GM10266 (cell line): Measurements from ENCODE around the gene CYBA.

Source experiments
- DNase-seq: peaks from one replicate; pipeline ENCODE4 v3.0.0; 2012; ENCODE audit errors: extremely low spot score
- TF ChIP-seq, protein P1 (sequence below): IDR thresholded peaks from 2 replicates; pipeline ENCODE4 v1.5.1; 2012; ENCODE audit warnings: mild to moderate bottlenecking, low read depth; ENCODE audit not compliant: control insufficient read depth, insufficient read depth; ENCODE audit errors: missing control alignments

Gene CYBA

DNA sequence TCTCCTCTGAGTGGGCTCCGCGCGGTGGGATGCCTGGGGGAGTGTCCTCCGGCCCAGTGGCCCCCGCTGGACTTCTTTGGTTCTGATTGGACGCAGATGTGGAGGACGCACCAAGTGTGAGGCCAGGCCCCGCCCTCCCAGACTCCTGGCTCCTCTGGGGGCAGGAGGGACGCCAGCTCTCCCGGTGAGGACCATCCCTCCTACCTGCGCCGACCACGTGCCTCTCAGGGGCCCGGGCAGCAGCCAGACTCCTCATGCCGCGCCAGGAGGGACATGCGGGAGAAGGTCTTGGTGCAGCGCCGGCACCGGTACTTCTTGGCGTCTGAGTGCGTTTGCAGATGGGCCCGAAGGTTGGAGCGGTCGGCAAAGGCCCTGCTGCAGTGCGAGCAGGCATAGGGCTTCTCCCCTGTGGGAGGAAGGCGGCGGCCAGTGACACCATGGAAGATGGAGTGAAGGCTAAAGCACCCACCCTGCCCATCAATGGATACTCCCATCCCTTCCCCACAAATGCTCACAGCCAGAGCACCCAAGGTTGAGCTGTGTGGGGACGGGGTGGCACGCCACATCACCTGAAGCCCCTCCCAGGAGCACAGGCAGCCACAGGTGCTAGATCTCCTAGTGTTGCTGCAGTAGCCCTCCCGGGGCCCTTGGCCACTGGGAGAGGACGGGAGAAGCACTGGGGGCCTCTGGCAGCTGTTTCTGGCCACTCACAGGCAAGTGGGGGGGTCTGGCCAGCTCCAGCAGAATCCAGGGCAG, 27.5 kb upstream of the CYBA start:
- DNase-seq = no peak
- TF ChIP-seq, protein P1, sequence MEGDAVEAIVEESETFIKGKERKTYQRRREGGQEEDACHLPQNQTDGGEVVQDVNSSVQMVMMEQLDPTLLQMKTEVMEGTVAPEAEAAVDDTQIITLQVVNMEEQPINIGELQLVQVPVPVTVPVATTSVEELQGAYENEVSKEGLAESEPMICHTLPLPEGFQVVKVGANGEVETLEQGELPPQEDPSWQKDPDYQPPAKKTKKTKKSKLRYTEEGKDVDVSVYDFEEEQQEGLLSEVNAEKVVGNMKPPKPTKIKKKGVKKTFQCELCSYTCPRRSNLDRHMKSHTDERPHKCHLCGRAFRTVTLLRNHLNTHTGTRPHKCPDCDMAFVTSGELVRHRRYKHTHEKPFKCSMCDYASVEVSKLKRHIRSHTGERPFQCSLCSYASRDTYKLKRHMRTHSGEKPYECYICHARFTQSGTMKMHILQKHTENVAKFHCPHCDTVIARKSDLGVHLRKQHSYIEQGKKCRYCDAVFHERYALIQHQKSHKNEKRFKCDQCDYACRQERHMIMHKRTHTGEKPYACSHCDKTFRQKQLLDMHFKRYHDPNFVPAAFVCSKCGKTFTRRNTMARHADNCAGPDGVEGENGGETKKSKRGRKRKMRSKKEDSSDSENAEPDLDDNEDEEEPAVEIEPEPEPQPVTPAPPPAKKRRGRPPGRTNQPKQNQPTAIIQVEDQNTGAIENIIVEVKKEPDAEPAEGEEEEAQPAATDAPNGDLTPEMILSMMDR = no peak

DNA sequence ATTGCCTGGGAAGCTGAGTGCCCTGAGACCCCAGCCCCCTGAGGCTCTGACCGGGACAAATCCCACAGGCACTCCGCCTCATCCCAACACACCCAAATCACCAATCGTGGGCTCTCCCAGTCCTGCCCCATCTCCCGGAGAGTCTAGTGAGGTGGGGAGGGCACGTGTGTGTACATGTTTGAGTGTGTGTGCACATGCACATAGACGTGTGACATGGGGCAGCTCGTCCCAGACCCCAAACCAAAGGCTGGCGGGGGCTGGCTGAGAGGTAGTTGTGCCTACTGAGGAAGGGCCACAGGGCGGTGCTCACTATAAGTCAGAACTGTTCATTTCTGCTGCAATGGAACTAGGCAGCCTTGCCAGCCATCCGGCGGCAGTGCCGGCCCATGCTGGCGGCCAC, 26.9 kb upstream of the CYBA start:
- DNase-seq = no peak
- TF ChIP-seq, protein P1 = no peak

DNA sequence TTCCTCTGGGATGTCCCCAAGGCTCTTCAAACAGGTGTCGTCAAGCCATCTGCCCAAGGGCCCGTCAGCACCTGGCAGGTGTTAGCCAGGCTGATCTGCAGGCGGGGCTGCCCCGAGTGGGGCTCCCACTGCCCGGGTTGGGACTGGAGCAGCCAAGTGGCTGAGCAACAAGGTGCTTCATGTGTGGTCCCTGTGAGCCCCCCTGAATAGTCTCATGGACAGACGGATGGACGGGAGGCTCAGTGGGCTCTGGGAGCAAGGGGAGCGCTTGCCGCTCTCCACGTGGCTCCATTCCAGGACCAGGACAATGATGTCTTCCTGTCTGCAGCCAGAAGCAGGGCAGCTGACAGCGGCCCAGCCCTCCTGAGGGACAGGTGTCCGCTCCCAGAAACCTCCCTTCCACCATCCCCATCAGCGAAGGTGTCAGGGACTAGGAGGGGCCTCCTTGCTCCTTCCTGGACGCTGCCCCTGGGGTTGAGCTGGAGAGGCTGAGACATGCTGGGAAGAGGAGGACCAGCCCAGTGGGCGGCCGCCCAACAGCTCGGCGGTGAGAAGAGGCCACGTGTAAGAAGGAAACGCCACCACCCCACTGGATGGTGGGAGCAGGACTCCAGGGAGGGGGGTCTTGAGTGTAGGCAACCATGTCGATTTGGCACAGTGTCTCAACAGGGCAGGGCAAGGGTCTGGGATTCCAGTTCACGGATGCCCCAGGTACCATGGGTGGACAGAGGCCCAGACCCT, 25.8 kb upstream of the CYBA start:
- no peak for DNase-seq
- TF ChIP-seq, protein P1 = no peak

DNA sequence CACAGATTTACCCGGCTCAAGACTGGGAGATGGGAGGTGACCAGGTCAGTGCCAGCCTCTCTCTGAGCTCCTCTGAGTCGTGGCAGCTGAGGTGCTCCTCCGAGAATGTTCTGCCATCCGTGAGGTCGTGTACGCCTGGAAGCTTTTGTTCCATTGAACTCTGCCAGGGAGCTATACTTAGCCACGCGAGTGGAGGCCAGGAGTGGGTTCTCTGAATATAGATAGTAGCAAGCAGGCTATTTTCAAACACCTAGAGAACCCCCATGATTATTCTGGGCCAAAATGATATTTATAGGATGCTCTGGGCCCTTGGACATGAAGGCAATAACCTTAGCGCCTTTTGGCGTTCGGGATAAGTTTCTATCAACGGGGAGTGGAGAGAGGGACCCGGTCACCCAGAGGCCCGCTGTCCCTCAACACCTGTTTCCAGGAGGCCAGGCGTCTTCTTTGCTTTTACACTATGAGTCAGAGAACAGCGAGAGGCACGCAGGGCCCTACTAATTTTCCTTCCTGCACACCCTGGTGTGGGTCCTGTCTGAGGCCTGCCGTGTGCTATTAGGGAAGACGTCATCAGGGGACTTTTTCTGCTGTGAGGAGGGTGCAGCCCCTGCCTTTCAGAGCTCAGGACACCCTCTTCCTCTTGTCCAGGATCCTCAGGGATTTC, 23.0 kb upstream of the CYBA start:
- TF ChIP-seq, protein P1 = no peak
- DNase-seq = peak; percentile 78

DNA sequence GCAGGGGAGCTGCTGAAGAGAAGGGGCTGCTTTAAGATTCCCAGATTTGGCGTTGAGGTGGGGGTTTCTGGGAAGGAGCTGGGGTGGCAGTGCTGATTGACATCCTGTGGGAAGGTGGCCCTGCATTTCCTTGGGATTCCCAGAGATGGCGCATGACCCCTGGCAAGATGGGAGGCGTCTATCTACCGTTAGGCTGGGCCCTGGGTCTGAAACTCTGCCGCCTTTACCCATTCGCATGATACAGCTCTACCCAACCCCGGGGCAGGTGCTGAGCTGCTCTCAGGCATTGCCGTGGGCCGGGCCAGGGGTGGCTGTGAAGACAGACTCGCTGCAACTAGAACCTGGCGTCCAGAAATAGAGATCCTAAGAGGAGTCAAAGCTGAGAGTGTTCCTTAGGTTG, 21.9 kb upstream of the CYBA start:
- DNase-seq = no peak
- TF ChIP-seq, protein P1 = no peak

- no peak for DNase-seq
- TF ChIP-seq, protein P1 = no peak
Measured at GRCh38 chr16:88671806-88672205, 21.0 kb upstream of the CYBA start.
